ENCODE measurements around the gene SDC1. TPM values are rescaled to one million over a fixed set of nuclear protein-coding genes. Genes with fewer than 3 reads are reported as not detected.

Gene SDC1
- polyA plus RNA-seq, 1 of the 3 experiments (the other 2 are of a cell fraction): 122 TPM

- Histone ChIP-seq H3K27me3 (ENCODE audit: insufficient read depth) (no peaks in the 10 kb centered on the region), H3K79me2 (ENCODE audit: insufficient read depth) (no peaks in the 10 kb centered on the region), H4K20me1 (ENCODE audit: insufficient read depth) (no peaks in the 10 kb centered on the region), H3K27ac (ENCODE audit: low read depth in 2 of 2, low read length in 1 of 2) (peak overlapping the region in 1 of 2 experiments; percentile 55; a peak in 2 of 4 replicates), H3K4me1 (ENCODE audit: control insufficient read depth in 1 of 2, insufficient read depth in 2 of 2, low read depth in 1 of 2, low read length in 1 of 2) (peaks cover 6 to 47% of the 10 kb centered on the region in 2 experiments; a peak in 2 of 4 replicates), H3K9me2 (no peaks in the 10 kb centered on the region), H3K9ac (peak overlapping the region; percentile 34; the same call in 1 of the 2 replicates), H3K4me3 (ENCODE audit: low read depth in 2 of 2, low read length in 1 of 2) (no peak overlapping the region), H2AFZ (ENCODE audit: low read depth) (peak overlapping the region; percentile 73; the same call in 1 of the 2 replicates), H3K9me3 (no peaks in the 10 kb centered on the region), H3K4me2 (peak overlapping the region; percentile 11), H3F3A (replicated peaks; ENCODE audit: insufficient read depth) (no peaks in the 10 kb centered on the region), H3K36me3 (replicated peaks in 1 of 2; ENCODE audit: control insufficient read depth in 1 of 2, insufficient read depth in 2 of 2, low read length in 1 of 2) (no peaks in the 10 kb centered on the region)
- no peak for TF ChIP-seq GATA2 (CRISPR knock-in tag; IDR thresholded peaks at IDR 0.05)
- TF ChIP-seq ZBTB33 (IDR thresholded peaks at IDR 0.05; ENCODE audit: borderline replicate concordance, low read depth): no peak
- TF ChIP-seq RAD21 (IDR thresholded peaks at IDR 0.05; ENCODE audit: low read length): no peak
- TF ChIP-seq TAF1 (IDR thresholded peaks at IDR 0.05; ENCODE audit: borderline replicate concordance, low read depth, low read length): no peak
- no peak for TF ChIP-seq NRF1 (IDR thresholded peaks at IDR 0.05; ENCODE audit: low read depth, low read length)
- no peak for TF ChIP-seq CHD2 (IDR thresholded peaks at IDR 0.05; ENCODE audit: low read length, partially characterized antibody)
- TF ChIP-seq SIN3A (IDR thresholded peaks at IDR 0.05; ENCODE audit: borderline replicate concordance, low read depth, low read length): no peak
- TF ChIP-seq RXRA (IDR thresholded peaks at IDR 0.05; ENCODE audit: borderline replicate concordance, low read depth): no peak
- no peak for TF ChIP-seq POLR2AphosphoS5 (IDR thresholded peaks at IDR 0.05; ENCODE audit: low read depth, low read length)
- TF ChIP-seq FOSL2 (IDR thresholded peaks at IDR 0.05; ENCODE audit: borderline replicate concordance, low read depth): no peak
- no peak for TF ChIP-seq USF2 (IDR thresholded peaks at IDR 0.05; ENCODE audit: borderline replicate concordance, low read depth, low read length)
- TF ChIP-seq MAX (IDR thresholded peaks at IDR 0.05; ENCODE audit: low read depth): no peak
- no peak for TF ChIP-seq FOXM1 (IDR thresholded peaks at IDR 0.05; ENCODE audit: low read depth)
- TF ChIP-seq NFIC (IDR thresholded peaks at IDR 0.05; ENCODE audit: borderline replicate concordance): no peak
- no peak for TF ChIP-seq RCOR1 (IDR thresholded peaks at IDR 0.05; ENCODE audit: low read length)
- no peak for TF ChIP-seq YY1 (IDR thresholded peaks at IDR 0.05; ENCODE audit: low read depth)
- no peak for TF ChIP-seq EZH2phosphoT487 (IDR thresholded peaks at IDR 0.05; ENCODE audit: borderline replicate concordance, low read depth)
- no peak for TF ChIP-seq MEF2A (IDR thresholded peaks at IDR 0.05; ENCODE audit: borderline replicate concordance, low read depth)
- no peak for TF ChIP-seq PBX3 (IDR thresholded peaks at IDR 0.05)
- DNase-seq: no peak
- 84% methylated on average over 9 of the region's 9 CpGs for WGBS (ENCODE audit: low lambda C conversion rate)
- CTCF ChIA-PET: no interaction called here
- POLR2A ChIA-PET: no interaction called here
Measured at GRCh38 chr2:20165677-20166509, 59.0 kb downstream of the SDC1 start.
